Measurements from ENCODE around the gene MPV17L2.
"Not testable (repeated sequence)": the region's sequence is repeated elsewhere in the genome, so short reads cannot be mapped to it uniquely, and the experiment has no call there.

Gene MPV17L2

DNA sequence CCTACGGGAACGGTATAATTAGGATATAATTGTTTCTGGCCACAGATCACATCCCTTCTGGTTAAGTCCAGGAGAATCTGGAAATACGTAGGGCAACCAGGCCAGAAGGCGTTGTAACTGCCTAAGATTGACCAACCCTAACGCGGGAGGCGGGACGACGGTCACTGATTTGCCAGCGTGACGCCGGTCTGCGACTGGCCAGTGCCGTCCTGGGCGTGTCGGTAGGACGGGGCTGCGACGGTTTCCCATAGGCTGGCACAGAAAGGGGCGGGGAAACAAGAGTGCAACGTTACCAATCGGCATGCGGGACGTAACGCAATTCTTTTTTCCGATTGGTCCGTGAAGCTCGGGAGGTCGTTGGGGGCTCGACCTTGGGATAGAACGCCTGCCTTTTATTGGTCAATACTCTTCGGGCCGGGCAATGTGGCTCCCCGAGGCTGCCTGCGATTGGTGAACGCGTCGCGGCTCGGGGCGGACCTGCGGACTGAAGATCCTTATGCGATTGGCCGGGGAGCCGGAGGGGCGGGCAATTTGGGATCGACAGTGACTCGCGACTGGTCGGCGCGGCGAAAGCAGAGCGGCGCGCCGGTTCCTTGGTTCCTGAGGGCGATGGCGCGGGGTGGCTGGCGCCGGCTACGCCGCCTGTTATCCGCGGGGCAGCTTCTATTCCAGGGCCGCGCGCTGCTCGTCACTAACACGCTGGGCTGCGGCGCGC, at the start of gene MPV17L2:
Gene MPV17L2 (plus strand): TSS at position 546 of the 715 bp plus-strand sequence. CDS start 64 bp downstream, at position 610.
- peak; percentile 100 for DNase-seq

DNA sequence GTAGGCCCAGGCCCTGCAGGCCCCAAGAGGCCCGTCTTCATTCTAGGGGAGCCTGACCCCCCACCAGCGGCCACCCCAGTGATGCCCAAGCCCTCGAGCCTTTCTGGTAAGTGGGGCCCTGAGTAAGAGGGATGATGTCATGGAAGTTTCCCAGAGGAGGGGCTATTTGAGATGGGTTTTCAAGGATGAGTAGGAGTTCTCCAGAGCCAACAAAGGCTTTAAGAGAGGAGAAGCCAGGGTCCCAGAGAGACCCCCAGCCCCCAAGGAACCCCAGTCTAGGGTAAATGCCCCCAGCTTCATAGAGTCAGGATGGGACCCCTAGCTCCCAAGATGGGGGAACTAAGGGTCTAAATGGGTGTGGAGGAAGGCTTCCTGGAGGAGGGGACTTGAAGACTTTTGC, 49.1 kb upstream of the MPV17L2 start:
- no peak for DNase-seq

DNA sequence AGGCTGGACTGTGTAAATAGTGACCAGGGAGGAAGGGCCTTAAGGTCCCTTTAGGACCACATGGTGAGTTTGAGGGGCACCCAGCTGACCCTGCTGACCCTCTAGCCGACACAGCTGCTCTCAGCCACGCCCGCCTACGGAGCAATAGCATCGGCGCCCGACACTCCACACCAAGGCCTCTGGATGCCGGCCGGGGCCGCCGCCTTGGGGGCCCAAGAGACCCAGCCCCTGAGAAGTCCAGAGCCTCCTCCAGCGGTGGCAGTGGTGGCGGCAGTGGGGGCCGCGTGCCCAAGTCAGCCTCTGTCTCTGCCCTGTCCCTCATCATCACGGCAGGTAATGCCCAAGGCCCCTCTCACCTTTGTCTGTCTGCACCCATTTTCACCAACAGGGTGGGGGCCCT, 48.7 kb upstream of the MPV17L2 start:
- DNase-seq = no peak

DNA sequence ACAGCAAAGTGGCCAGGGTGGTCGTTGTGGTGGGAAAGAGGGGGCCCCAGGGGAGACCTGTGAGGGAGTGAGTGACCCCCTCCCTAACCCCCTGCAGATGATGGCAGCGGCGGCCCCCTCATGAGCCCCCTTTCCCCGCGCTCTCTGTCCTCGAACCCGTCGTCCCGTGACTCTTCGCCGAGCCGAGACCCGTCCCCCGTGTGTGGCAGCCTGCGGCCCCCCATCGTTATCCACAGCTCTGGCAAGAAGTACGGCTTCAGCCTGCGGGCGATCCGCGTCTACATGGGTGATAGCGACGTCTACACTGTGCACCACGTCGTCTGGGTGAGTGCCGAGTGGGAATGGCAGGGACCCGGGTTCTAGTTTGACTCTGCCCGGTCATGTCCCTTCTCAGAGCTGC, 48.1 kb upstream of the MPV17L2 start:
- no peak for DNase-seq

DNA sequence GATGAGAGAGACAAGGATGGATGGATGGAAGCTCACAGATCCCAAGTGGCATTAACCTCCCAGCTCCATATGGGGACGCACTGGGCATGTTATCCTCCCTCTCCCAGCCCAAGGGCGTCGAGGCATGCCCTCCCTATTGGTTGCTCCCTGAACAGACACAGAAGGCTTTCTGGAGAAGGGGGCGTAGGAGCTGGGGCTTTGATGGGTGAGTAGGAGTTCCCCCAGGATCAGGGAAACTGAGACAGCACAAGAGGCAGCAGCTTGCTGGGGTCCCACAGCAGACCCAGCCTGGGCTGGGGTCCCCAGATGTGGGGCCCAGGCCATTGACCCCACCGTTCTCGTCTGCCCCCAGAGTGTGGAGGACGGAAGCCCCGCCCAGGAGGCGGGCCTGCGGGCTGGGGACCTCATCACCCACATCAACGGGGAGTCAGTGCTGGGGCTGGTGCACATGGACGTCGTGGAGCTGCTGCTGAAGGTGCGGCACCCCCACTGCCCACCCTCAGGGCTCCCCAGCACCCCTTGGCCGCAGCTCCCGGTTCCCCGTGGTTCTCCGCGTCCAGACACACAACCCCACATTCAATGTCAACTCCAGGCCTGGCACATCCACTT, 47.5 kb upstream of the MPV17L2 start:
- DNase-seq = no peak

DNA sequence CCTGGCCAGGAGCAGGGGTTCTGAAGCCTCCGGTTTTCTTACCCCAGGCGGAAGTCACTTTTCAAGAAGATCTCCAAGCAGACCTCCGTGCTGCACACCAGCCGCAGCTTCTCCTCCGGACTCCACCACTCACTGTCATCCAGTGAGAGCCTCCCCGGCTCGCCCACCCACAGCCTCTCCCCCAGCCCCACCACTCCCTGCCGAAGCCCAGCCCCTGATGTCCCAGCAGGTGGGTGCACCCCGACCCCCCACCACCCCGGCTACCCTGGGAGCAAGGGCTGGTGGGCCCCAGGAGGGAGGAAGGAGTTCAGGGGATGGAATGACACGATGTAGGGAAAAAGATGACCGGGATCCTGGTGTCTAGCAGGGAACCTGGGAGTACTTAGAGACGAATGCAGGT, 45.6 kb upstream of the MPV17L2 start:
- DNase-seq = no peak

DNA sequence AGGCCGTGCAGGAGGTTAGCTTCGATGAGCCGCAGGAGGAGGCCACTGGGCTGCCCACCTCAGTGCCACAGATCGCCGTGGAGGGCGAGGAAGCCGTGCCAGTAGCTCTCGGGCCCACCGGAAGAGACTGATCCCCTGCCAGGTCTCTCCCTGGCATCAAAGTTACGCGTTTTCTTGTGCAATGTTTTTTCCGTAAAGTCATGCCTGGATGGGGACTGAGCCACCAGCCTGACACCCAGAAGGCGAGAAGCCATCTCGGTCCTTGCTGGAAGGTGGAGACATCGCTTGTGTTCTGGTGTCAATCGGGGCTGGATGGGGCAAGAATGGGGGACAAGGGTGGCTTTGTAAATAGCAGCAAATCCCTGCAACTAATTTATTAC, 43.4 kb upstream of the MPV17L2 start:
- no peak for DNase-seq

DNA sequence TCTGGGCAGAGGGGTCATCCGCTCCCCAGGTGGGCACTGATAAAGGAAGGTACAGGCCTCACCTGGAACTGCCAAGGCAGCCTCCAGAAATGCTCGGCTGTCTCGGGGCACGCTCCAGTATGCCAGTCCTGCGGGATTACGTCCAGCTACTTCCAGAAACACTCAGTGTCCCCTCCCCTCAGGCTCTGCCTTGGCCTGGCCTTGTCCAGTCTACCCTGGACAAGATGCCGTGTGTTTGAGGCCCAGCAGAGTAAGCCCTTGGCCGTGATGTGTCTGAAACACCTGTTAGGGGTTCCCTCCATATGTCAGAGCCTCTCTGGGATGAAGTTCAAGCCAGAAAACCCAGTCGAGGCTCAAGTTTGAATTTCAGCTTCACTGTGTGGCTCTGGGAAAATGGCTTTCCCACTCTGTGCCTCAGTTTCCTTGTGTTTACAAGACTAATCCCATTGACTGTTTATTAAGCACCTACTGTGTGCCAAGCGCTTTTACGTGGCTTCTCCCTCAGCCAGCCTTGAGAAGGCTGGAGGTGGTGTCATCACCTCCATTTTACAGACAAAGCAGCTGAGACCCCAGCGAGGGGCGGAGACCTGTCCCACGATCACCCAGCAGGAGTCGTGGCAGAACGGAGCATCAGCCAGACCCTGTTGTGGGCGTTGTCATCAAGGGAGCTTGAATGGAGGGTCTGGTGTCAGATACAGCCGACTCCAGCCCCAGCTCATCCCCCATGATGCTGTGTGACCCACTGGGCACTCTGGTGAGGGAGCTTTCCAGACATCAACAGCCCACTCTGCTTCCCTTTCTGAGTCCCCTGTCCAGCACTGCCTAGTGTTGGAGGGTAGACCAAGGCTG, 42.0 kb upstream of the MPV17L2 start:
- DNase-seq = no peak

DNA sequence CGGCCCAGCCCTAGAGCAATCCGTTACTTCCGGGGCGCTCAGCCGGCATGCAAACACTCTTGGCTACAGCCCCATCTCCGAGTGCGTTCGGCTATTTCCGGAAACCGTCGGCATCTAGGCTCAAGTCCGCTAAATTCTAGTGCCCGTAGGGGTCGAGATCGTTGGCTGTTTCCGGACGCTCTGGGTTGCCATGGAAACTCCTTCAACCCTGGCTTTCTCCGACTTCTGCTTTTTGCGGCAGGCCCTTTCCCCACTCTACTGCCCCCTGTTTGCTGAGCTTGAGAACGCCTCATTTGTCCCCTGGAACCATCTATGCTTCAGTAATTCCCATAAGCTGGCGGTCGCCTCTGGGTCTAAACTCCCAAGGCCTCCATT, 40.6 kb upstream of the MPV17L2 start:
- DNase-seq = peak; percentile 100

DNA sequence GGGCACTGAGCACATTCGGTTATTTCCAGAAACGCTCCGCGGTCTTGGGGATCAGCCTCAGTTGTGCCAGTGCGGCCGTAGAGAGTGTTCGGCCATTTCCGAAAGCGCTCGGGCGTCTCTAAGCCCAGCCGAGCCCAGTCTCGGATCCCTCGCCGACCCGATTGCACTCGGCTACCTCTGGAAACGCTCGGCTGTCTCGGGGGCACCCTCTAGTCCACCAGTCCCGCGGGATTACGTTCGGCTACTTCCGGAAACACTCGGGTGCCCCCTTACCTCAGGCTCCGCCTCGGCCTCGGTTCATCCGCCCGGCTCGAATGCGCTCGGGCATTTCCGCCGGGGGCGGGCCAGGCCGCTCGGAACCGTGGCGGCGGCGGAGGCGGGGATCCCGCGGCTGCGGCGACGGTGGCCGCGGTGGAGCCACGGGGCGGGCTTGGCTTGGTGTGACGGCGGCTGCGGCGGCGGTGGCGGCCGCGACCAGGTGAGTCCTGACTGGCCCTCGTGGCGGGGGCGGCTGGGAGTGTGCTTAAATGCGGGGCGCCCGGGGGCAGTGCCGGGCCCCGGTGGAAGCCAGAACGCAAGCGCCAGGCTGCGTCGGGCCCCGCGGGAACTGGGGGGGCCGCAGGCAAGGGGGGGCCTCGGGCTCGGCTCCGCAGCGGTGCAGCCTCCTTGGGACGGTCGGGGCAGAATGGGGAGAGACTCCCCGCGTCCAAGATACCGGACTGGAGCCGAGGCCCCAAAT, 40.0 kb upstream of the MPV17L2 start, which contains the start of gene PIK3R2:
Gene PIK3R2 (plus strand): TSS at position 347 of the 739 bp plus-strand sequence. CDS start 2,717 bp downstream, outside the sequence.
- peak; percentile 99 for DNase-seq

DNA sequence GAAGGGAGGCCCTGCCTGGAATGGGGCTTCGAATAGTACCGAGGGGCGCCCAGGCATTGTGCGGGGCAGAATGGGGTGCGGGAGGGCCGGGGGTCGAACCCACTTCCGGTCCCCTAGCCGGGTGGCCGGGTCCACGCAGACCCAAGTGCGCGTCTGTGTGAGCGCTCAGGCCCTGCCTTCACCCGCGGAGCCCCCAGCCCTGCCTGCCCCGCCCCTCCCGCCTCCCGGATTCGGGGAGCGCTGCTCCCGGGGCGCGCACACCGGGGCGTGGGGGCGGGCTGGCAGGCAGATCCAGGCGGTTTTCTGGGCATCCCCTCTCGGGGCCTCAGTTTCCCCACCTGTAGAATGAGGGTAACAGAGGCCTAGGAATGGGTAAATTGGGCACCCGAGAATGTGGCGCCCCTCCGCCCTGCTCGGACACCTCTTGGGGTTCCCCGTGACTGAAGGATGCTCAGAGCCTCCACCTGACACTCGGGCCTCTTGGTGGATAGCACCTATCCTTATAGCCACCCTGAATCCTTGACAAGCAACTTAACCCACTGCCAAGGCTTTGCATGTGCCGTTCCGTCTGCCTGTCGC, 39.4 kb upstream of the MPV17L2 start:
- no peak for DNase-seq

DNA sequence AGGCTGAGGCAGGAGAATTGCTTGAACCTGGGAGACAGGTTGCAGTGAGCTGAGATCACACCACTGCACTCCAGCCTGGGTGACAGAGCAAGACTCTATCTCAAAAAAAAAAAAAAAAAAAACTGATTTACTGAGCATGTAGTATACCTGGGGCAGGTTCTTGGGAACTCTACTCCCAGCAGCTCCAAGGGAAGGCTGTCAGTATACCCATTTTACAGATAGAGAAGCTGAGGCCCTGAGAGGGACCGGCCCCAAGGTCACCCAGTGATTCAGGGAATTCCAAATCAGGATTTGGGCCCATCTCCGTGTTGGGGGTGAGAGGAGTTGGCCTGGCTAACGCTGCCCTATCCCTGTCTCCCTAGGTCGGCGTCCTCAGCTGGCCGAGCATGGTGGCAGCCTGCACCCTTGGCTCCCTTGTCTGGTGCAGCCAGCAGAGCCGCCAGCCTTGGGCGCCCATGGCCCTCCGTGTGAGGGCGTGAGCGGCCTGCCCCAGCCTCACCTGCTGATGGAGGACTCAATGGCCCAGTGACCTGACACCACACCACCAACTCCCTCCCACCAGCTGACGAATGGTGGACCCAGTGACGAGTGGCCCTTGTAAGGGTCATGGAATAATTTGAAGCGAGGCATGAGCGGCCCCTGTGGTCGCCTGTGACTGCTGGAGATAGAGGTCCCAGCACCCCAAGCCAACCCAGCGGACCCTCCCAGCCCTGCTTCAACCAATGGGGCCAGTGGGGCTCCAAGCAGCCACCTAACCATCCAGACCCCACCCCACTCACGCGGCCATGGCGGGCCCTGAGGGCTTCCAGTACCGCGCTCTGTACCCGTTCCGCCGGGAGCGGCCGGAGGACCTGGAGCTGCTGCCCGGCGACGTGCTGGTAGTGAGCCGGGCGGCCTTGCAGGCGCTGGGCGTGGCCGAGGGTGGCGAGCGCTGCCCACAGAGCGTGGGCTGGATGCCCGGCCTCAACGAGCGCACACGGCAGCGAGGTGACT, 37.6 kb upstream of the MPV17L2 start:
- DNase-seq = no peak

DNA sequence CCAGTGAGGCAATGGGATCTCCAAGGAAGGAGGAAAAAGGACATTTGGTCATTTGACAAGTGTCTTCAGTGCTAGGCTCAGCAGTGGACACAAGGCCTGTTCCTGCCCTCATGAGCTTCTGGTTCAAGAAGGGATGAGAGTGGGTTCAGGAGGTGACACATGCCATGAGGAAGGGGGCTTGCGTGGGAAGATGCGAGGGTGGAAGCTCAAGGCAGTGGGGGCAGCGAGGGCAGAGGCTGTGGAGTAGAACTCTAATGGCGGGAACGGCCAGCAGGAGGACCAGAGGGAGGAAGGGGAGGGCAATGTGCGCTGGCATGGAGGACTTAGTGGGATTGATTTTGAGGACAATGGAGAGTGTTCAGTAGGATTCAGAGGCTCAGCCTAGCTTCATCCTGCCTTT, 36.8 kb upstream of the MPV17L2 start:
- DNase-seq = no peak

DNA sequence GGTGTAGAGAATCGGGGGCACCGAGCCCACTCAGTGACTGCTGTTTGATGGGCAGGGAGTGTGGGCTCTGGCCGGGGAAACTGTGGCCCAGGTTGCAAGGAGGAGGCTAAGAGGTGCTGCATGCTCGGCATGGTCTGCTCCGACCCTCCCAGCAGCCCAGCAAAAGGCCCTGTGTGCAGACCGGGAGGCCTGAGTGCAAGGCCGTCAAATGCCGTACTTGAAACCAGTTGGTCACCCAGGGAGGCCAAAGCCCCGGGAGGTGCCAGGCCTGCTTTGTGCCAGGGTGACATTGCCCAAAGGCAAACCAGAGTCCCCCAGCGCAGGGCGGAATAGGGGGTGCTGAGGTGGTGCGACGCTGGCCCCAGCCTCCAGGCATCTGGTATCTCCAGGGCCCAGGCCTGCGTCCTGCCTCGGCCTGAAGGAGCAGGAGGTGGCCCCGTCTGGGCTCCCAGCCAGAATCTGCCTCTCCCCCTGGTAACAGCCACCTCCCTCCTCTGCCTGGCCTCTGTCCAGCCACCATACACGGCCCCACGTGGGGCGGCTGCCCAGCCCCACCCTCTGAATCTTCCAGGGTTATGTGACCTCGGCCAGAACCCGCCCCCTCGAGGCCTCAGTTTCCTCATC, 36.1 kb upstream of the MPV17L2 start:
- DNase-seq = peak; percentile 98

DNA sequence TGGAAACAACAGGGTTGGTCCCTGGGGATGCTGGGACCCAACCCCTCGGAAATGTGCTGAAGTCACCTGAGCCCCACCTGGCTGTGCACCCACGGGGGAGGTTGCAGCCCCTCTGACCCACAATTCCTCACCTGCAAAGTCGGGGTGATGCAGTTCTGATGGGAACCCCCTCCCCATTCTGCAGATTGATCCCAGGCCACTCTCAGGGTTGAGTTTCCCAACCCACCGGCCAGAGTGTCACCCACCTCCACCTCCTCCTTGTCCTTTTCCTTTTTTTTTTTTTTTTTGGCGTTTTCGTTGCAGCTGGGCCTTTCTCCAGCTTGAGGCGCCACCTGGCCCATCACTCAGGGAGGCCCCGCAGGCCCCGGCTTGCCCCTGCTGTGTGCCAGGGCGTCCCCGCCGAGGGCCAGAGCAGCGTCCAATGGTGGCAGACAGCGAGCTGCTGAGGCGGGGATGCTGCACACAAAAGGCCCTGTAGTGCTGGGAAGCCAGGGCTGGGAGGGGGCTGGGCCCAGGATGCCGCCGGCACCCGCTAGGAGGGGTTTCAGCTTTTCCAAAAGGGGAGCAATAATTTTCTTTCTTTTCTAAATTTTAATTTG, 35.5 kb upstream of the MPV17L2 start:
- DNase-seq = peak; percentile 52

DNA sequence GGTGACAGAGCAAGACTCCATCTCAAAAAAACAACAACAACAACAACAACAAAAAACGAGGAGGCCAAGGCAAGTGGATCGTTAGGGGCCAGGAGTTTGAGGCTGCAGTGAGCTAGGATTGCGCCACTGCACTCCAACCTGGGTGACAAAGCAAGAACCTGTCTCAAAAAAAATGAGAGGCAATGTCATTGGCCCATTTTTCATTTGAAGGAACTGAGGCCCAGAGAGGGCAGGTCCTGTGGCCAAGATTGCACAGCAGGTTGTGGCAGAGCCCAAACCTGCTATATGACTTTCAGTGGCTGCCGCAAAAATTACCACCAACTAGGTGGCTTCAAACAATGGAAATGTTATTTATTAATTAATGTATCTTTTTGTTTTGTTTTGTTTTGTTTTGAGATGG, 34.6 kb upstream of the MPV17L2 start:
- no peak for DNase-seq

DNA sequence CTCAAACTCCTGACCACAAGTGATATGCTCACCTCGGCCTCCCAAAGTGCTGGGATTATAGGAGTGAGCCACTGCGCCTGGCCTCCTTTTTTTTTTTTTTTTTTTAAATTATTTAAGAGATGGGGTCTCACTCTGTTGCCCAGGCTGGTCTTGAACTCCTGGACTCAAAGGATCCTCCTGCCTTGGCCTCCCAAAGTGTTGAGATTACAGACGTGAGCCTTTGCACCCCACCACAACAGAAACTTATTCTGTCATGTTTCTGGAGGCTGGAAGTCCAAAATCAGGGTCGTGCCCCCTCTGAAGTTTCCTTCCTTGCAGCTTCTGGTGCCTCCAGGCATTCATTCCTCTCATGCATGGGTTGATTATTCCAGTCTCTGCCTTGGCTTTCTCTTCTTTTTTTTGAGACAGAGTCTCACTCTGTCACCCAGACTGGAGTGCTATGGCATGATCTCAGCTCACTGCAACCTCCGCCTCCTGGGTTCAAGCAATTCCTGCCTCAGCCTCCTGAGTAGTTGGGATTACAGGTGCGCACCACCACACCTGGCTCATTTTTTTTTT, 33.9 kb upstream of the MPV17L2 start:
- not testable (repeated sequence) for DNase-seq

DNA sequence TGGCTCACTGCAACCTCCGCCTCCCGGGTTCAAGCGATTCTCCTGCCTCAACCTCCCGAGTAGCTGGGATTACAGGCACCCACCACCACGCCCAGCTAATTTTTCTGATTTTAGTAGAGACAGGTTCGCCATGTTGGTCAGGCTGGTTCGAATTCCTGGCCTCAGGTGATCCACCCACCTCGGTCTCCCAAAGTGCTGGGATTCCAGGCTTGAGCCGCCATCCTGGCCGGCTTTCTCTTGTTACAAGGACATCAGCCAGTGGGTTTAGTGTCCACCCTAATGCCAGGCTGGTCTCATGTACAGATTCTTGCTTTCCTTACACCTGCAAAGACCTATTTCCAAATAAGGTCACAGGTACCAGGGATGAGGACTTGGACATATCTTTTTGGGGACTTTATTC, 33.2 kb upstream of the MPV17L2 start:
- DNase-seq = no peak

DNA sequence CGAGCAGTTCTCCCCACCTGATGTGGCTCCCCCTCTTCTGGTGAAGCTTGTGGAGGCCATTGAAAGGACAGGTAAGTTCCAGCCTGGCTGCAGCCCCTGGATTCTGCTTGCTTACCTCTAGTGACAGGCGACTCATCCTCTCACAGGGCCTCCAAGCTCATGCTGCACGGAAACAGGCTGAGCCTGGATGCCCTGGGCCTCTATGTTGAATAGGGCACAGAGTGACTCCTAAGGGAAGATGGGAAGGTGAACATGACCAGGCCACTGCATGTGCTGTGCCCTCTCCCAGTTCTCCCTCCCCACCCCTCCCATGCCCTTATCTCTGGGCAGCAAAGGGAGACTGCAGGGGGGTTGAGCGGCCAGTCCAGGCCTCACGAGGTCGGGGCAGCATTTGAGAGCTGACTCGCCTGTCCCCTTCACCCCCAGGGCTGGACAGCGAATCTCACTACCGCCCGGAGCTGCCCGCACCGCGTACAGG, 32.5 kb upstream of the MPV17L2 start:
- peak; percentile 82 for DNase-seq
